Body of pancreas (tissue), 4 donors: ENCODE results near the gene IL1B. TPM values are rescaled to one million over a fixed set of nuclear protein-coding genes. Genes with fewer than 3 reads are reported as not detected.

ENCODE experiments used
- ATAC-seq: fragments of 150-250 bp; one replicate; pipeline ENCODE4 v1.9.1; 2016
- DNase-seq, 4 donors: peaks; one replicate each; pipeline ENCODE4 v3.0.0-alpha.2; 2019
- H3K27ac ChIP-seq, 4 donors: fragments of 200-600 bp; sonication (generic); 1 replicate in 3 of 4; 2 replicates in 1 of 4; pipeline versions ENCODE4 v1.5.1 to v1.6.1; 2016 to 2019; ENCODE audit warnings: mild to moderate bottlenecking in 1 of 4, mixed read lengths in 1 of 4, moderate library complexity in 1 of 4
- H3K27me3 ChIP-seq, 2 donors: fragments of 200-600 bp; sonication (generic); one replicate each; pipeline ENCODE4 v1.6.0; 2016; ENCODE audit warnings: mild to moderate bottlenecking in 1 of 2
- H3K36me3 ChIP-seq, 2 donors: fragments of 200-600 bp; sonication (generic); replicated peaks in 1 of 2; 2 replicates each; pipeline ENCODE4 v1.5.1; 2016; ENCODE audit warnings: low read depth in 2 of 2; ENCODE audit not compliant: insufficient read depth in 1 of 2
- H3K4me1 ChIP-seq: fragments of 200-600 bp; sonication (generic); one replicate; pipeline ENCODE4 v1.6.0; 2016
- H3K4me3 ChIP-seq, 2 donors: fragments of 200-600 bp; sonication (generic); 1 replicate in 1 of 2; 2 replicates in 1 of 2; pipeline ENCODE4 v1.5.1; 2016 to 2019
- H3K9me3 ChIP-seq, 3 donors: fragments of 200-600 bp; sonication (generic); 1 replicate in 2 of 3; 2 replicates in 1 of 3; pipeline ENCODE4 v1.5.1; 2016
- CTCF ChIP-seq, 7 experiments: fragments of 450-650 bp in 4 of 7; fragments of 200-600 bp in 3 of 7; sonication (generic) in 3 of 7; IDR thresholded peaks; one replicate each; pipeline ENCODE4 v1.5.1; 2016 to 2019; ENCODE audit warnings: antibody characterized with exemption in 7 of 7
- POLR2A ChIP-seq, 3 donors: fragments of 450-650 bp; IDR thresholded peaks; one replicate each; pipeline ENCODE4 v1.6.1; 2016; ENCODE audit warnings: antibody characterized with exemption in 3 of 3, mild to moderate bottlenecking in 2 of 3
- WGBS, 2 donors: methylation state at CpG; one replicate each; pipeline ENCODE4 v1.1.5; 2017; 5-methylcytosine and 5-hydroxymethylcytosine counted together
- intact Hi-C: fragments of 100-400 bp; cut with DNase I; formaldehyde crosslinking; loops from one replicate; pipeline ENCODE4 v1.15.1; 2023
- total RNA-seq, 2 donors: library from RNA; depleted of rRNA; stranded (reverse); fragments of >200 nt; gene quantifications; one replicate each; pipeline ENCODE4 v1.1.0, GENCODE V29; 2016

The IL1B gene
- total RNA-seq, 2 donors from 2014 or later = 1.3 to 2.6 TPM

GRCh38 chr2:112814278-112814677 is 22.3 kb downstream of the IL1B start:
- H3K4me1 ChIP-seq = peaks cover 48% of the 10 kb centered on the region
- intact Hi-C loops = no loop called here
- DNase-seq (no peak), ATAC-seq (no peak)
- H3K9me3 ChIP-seq = no peaks in the 10 kb centered on the region
- peak overlapping the region in 3 of 4 donors; percentile 60 to 62 (median 62) for H3K27ac ChIP-seq
- 70 to 71% methylated on average over 2 of the region's 2 CpGs for WGBS, 2 donors
- H3K36me3 ChIP-seq = no peaks in the 10 kb centered on the region
- H3K27me3 ChIP-seq = no peaks in the 10 kb centered on the region
- H3K4me3 ChIP-seq = no peak overlapping the region
- TF ChIP-seq POLR2A (IDR thresholded peaks at IDR 0.05) (no peak), CTCF (IDR thresholded peaks at IDR 0.05) (peak in 1 of 7 experiments; percentile 7)

- 66 to 70% methylated on average over 10 of the region's 10 CpGs for WGBS, 2 donors
- intact Hi-C loops = no loop called here
- H3K4me1 ChIP-seq = peaks cover 45% of the 10 kb centered on the region
- peak overlapping the region in 3 of 4 donors; percentile 60 to 62 (median 62) for H3K27ac ChIP-seq
- H3K27me3 ChIP-seq = no peaks in the 10 kb centered on the region
- DNase-seq = no peak
- TF ChIP-seq POLR2A (IDR thresholded peaks at IDR 0.05) (no peak), CTCF (IDR thresholded peaks at IDR 0.05) (no peak)
- ATAC-seq = no peak
- H3K36me3 ChIP-seq = no peaks in the 10 kb centered on the region
- no peak overlapping the region for H3K4me3 ChIP-seq
- no peaks in the 10 kb centered on the region for H3K9me3 ChIP-seq
Measured at GRCh38 chr2:112813280-112813966, 23.2 kb downstream of the IL1B start.

- no peak for TF ChIP-seq POLR2A (IDR thresholded peaks at IDR 0.05)
- TF ChIP-seq CTCF (IDR thresholded peaks at IDR 0.05) = no peak
- DNase-seq = peak in 1 of 4 donors; percentile 48
- Histone ChIP-seq H3K27me3 (no peaks in the 10 kb centered on the region), H3K4me3 (no peak overlapping the region), H3K4me1 (peaks cover 39% of the 10 kb centered on the region), H3K36me3 (no peaks in the 10 kb centered on the region), H3K9me3 (no peaks in the 10 kb centered on the region), H3K27ac (peak overlapping the region in 3 of 4 donors; percentile 60 to 62 (median 62))
- intact Hi-C loops = no loop called here
- ATAC-seq = peak; percentile 24
- WGBS, 2 donors = 50 to 51% methylated on average over 12 to 14 of the region's 14 CpGs
Measured at GRCh38 chr2:112812318-112813267, 24.0 kb downstream of the IL1B start.

DNA sequence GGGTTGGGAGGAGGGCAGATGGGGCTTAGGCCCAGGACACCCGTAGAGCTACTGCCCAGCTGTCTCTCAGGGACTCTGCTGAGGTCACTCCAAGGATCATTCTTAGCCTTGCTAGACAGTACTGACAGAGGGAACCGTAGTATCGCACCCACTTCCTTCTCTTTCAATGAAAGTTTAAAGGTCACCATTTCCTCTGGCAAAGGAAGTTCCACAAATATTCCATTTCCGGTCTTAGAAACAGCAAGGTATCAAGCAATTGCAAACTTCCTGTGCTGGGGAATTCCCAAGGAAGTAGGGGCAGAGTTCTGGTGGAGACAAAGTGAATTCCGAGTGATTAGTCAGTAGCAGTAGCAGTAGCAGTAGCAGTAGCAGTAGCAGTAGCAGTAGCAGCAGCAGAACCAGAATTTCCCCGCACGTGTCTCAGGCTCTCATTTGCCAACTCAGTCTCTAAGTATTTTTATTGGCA is 24.7 kb downstream of the IL1B start:
- Histone ChIP-seq H3K9me3 (no peaks in the 10 kb centered on the region), H3K4me1 (peaks cover 36% of the 10 kb centered on the region), H3K36me3 (no peaks in the 10 kb centered on the region), H3K4me3 (no peak overlapping the region), H3K27ac (peak overlapping the region in 3 of 4 donors; percentile 33 to 62 (median 60)), H3K27me3 (no peaks in the 10 kb centered on the region)
- DNase-seq = peak in 1 of 4 donors; percentile 31
- TF ChIP-seq POLR2A (IDR thresholded peaks at IDR 0.05) (peak in 1 of 3 donors; percentile 13), CTCF (IDR thresholded peaks at IDR 0.05) (no peak)
- intact Hi-C loops = no loop called here
- WGBS, 2 donors = 55 to 63% methylated on average over 7 of the region's 7 CpGs
- peak; percentile 69 for ATAC-seq
